ENCODE results near the gene VPS52. TPM values are rescaled to one million over a fixed set of nuclear protein-coding genes. Genes with fewer than 3 reads are reported as not detected.
"Not testable (repeated sequence)": the region's sequence is repeated elsewhere in the genome, so short reads cannot be mapped to it uniquely, and the experiment has no call there.

The VPS52 gene
- total RNA-seq, 2 donors from 2014 or later: 19.0 to 31.7 TPM

DNA sequence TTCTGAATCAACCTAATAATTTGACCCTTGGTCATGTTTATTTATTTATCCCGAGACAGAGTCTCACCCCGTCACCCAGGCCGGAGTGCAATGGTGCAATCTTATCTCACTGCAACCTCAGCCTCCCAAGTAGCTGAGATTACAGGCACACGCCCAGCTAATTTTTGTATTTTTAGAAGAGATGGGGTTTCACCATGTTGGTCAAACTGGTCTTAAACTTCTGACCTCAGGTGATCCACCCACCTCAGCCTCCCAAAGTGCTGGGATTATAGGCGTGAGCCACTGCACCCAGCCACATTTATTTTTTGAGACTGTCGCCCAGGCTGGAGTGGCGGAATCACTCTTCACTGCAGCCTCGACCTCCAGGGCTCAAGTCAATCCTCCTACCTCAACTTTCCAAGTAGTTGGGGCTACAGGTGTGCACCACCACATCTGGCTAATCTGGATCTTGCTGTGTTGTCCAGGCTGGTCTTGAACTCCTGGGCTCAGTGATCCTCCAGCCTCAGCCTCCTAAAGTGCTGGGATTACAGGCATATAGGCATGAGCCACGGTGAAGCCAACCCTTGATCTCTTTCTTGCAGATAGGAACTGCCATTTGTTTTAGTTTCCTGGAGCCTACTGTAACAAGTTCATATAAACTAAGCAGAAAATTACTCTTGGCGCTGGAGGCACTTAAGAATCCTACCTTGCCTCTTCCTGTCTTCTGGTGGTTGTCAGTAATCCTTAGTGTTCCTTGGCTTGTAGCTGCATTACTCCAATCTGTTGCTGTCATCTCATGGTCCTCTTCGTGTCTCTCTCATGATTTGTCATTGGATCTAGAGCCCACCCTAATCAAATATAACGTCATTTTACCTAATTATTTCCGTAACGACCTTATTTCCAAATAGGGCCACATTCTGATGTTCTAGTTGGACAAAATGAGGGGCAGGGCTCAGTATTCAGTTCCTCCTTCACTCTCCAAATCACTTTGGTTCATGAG lies 2.5 kb upstream of the VPS52 start:
- H3K27ac ChIP-seq: no peak overlapping the region
- no peak for DNase-seq (ENCODE audit: low spot score)
- no peaks in the 10 kb centered on the region for H3K9me3 ChIP-seq
- H3K36me3 ChIP-seq: peaks cover 36% of the 10 kb centered on the region
- H3K4me1 ChIP-seq: peaks cover 0 to 65% of the 10 kb centered on the region in 2 donors
- H3K4me3 ChIP-seq: no peak overlapping the region
- TF ChIP-seq, protein P1, sequence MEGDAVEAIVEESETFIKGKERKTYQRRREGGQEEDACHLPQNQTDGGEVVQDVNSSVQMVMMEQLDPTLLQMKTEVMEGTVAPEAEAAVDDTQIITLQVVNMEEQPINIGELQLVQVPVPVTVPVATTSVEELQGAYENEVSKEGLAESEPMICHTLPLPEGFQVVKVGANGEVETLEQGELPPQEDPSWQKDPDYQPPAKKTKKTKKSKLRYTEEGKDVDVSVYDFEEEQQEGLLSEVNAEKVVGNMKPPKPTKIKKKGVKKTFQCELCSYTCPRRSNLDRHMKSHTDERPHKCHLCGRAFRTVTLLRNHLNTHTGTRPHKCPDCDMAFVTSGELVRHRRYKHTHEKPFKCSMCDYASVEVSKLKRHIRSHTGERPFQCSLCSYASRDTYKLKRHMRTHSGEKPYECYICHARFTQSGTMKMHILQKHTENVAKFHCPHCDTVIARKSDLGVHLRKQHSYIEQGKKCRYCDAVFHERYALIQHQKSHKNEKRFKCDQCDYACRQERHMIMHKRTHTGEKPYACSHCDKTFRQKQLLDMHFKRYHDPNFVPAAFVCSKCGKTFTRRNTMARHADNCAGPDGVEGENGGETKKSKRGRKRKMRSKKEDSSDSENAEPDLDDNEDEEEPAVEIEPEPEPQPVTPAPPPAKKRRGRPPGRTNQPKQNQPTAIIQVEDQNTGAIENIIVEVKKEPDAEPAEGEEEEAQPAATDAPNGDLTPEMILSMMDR (IDR thresholded peaks at IDR 0.05): no peak
- no peaks in the 10 kb centered on the region for H3K27me3 ChIP-seq

DNA sequence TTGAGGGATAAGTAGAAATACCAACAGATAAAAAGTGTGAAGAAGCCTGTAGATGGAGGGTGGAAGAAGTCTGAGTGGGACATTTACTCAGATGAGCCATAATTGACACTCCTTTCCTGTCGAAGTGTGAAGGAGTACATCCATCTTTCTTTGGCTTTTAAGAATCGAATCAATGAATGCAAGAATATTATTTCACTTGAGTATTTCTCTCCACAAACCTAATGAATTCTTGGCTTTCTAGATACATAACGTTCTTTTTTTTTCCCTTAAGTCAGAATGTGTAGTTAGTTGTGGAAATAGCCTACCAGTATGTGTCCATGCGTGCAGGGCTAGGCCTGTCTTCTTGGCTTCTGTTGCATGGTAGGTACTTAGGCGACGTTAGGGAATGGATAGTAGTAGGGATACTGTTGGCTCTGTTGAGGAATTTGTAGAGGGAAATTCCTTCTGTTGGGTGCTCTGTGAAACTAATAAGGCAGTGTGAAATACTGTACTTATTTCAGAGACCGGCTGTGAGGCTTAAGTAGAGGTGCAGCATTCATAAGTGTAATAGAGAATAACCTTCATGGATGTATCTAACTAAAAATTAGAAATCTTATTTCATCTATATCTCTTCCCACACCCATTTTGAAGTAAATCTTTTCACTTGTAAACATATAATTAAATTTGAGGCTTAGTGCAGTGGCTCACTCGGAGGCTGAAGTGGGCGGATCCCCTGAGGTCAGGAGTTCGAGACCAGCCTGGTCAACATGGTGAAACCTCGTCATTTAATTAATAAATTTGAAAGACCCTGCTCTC lies 1.6 kb upstream of the VPS52 start:
- TF ChIP-seq, protein P1 (IDR thresholded peaks at IDR 0.05): no peak
- Histone ChIP-seq H3K4me3 (peak overlapping the region in 1 of 2 donors; percentile 66), H3K36me3 (peaks cover 42% of the 10 kb centered on the region), H3K27ac (no peak overlapping the region), H3K27me3 (no peaks in the 10 kb centered on the region), H3K4me1 (peaks cover 0 to 58% of the 10 kb centered on the region in 2 donors), H3K9me3 (no peaks in the 10 kb centered on the region)
- DNase-seq (ENCODE audit: low spot score): no peak

DNA sequence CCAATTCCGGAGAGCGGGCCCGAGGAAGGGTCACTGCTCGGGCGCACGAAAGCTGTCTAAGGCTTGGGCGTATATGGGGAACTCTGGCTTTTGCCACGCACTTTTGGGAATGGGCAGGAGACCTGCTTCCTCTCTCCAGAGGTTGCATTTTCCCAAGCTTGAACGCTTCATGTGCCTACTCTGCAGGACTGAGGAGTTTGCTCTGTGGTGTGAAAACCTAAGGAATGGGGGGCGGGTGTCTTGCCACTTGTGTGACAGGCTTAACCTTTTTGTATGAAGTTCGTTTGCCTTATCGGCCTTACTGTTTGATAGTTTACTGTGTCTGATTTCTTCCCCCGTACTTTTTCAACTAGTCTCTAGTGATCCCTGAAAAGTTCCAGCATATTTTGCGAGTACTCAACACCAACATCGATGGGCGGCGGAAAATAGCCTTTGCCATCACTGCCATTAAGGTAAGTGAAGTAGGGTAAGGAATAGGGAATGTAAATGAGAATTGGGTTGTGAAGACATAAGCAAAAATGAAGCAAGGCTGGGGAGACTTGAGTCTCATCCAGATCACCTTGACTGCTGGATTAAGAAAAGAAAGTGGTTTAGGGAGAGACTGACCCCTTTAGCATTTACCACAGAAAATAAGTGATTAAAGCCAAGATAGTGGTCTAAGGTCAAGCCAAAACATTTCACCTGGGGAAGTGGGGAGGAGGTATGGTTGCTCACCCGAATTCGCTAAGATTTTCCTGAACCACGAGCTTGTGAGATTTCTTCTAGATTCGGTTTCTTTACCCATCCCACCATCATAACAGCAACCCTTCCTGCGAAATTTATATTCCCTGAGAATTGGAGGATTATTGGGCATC lies 826 bp upstream of the VPS52 start:
- Histone ChIP-seq H3K9me3 (no peaks in the 10 kb centered on the region), H3K27ac (peak overlapping the region; percentile 86 to 87), H3K36me3 (peaks cover 50% of the 10 kb centered on the region), H3K4me3 (peak overlapping the region; percentile 66 to 74), H3K27me3 (no peaks in the 10 kb centered on the region), H3K4me1 (peaks cover 0 to 50% of the 10 kb centered on the region in 2 donors)
- TF ChIP-seq, protein P1 (IDR thresholded peaks at IDR 0.05): no peak
- no peak for DNase-seq (ENCODE audit: low spot score)

DNA sequence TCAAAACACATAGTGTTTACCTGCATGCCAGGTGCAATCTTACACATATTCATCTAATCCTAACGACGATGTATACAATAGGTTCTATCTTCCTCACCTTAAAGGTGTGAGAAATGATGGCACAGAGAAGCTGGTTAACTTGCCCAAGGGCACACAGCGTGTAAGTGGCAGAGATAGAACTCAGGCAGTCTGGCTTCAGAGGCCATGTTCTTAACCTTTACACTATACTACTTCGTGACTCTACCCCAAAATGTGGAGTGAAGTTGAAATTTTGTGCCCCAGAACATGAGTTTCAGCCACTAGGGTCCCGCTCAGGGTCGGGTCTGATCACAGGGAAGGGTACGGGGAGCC lies 584 bp downstream of the VPS52 start:
- H3K27me3 ChIP-seq: no peaks in the 10 kb centered on the region
- TF ChIP-seq, protein P1 (IDR thresholded peaks at IDR 0.05): no peak
- H3K4me1 ChIP-seq: peaks cover 0 to 42% of the 10 kb centered on the region in 2 donors
- H3K27ac ChIP-seq: peak overlapping the region; percentile 86 to 87
- DNase-seq (ENCODE audit: low spot score): no peak
- no peaks in the 10 kb centered on the region for H3K9me3 ChIP-seq
- peak overlapping the region; percentile 66 to 74 for H3K4me3 ChIP-seq
- H3K36me3 ChIP-seq: peaks cover 57% of the 10 kb centered on the region

DNA sequence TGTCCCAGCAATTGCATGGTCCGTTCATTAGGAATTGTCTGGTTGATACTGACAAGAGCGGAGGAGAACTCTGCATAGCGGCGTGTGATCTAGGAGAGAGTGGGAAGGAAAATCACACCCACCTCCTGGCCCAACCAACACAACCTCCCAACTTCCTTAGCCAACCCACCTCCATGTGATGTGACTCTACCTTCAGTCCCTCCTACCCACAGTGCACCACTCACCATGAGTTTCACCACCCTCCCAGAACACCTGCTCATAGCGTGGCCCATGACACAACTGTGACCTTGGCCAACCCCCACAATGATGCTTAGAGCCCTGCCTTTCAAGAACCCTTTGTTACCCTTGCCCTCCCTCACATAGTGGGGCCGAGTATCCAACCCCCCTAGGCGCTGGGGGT lies 7.7 kb downstream of the VPS52 start:
- H3K27me3 ChIP-seq: no peaks in the 10 kb centered on the region
- H3K36me3 ChIP-seq: peaks cover 76% of the 10 kb centered on the region
- no peak overlapping the region for H3K4me3 ChIP-seq
- H3K9me3 ChIP-seq: no peaks in the 10 kb centered on the region
- H3K27ac ChIP-seq: no peak overlapping the region
- TF ChIP-seq, protein P1 (IDR thresholded peaks at IDR 0.05): no peak
- no peaks in the 10 kb centered on the region for H3K4me1 ChIP-seq
- DNase-seq (ENCODE audit: low spot score): no peak

DNA sequence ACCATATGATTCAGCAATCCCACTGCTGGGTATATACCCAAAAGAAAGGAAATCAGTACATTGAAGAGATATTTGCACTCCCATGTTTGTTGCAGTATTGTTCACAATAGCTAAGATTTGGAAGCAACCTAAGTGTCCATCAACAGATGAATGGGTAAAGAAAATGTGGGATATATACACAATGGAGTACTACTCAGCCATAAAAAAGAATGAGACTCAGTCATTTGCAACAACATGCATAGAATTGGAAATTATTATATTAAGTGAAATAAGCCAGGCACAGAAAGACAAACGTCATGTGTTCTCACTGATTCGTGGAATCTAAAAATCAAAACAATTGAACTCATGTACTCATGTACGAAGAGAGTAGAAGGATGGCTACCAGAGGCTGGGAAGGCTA lies 9.2 kb downstream of the VPS52 start:
- not testable (repeated sequence) for H3K4me3 ChIP-seq; H3K27me3 ChIP-seq; H3K4me1 ChIP-seq; H3K9me3 ChIP-seq; H3K27ac ChIP-seq; DNase-seq (ENCODE audit: low spot score)
- peaks cover 61% of the 10 kb centered on the region for H3K36me3 ChIP-seq
